Mesenchymal stem cell (in vitro differentiated cells and primary cell): ENCODE results near the gene TMEM204.

ENCODE experiments used
- DNase-seq: peaks from one replicate; pipeline ENCODE4 v3.0.0-alpha.2; 2013
- H2AFZ ChIP-seq: one replicate; pipeline ENCODE4 v1.6.1; 2013; ENCODE audit warnings: low read depth, mild to moderate bottlenecking, control low read depth, inconsistent platforms, low read length, moderate library complexity
- H2AK5ac ChIP-seq: 2 replicates; pipeline ENCODE4 v1.6.1; 2013; ENCODE audit warnings: low read length, moderate library complexity, mild to moderate bottlenecking, inconsistent platforms; ENCODE audit not compliant: severe bottlenecking
- H2BK120ac ChIP-seq: one replicate; pipeline ENCODE4 v1.6.1; 2013; ENCODE audit warnings: low read depth, mild to moderate bottlenecking, inconsistent platforms, low read length, moderate library complexity
- H2BK12ac ChIP-seq, 2 experiments: one replicate each; pipeline ENCODE4 v1.6.1; 2013; ENCODE audit warnings: inconsistent platforms in 2 of 2, low read length in 2 of 2, mild to moderate bottlenecking in 2 of 2, moderate library complexity in 2 of 2, control low read depth in 1 of 2
- H2BK15ac ChIP-seq: one replicate; pipeline ENCODE4 v1.6.1; 2013; ENCODE audit warnings: mild to moderate bottlenecking, low read depth, inconsistent platforms; ENCODE audit not compliant: poor library complexity, severe bottlenecking
- H2BK5ac ChIP-seq: 2 replicates; pipeline ENCODE4 v1.6.1; 2013; ENCODE audit warnings: low read depth, mild to moderate bottlenecking, low read length, control low read depth, inconsistent platforms; ENCODE audit not compliant: poor library complexity, severe bottlenecking
- H3K14ac ChIP-seq, 2 experiments: one replicate each; pipeline ENCODE4 v1.6.1; 2013; ENCODE audit warnings: inconsistent platforms in 2 of 2, low read length in 2 of 2, control low read depth in 1 of 2, mild to moderate bottlenecking in 1 of 2, moderate library complexity in 1 of 2
- H3K18ac ChIP-seq, 2 experiments: one replicate each; pipeline ENCODE4 v1.6.1; 2013; ENCODE audit warnings: inconsistent platforms in 2 of 2, low read length in 2 of 2, control low read depth in 1 of 2, low read depth in 1 of 2, mild to moderate bottlenecking in 1 of 2
- H3K23ac ChIP-seq, 2 experiments: one replicate each; pipeline ENCODE4 v1.6.1; 2013; ENCODE audit warnings: inconsistent platforms in 2 of 2, low read length in 2 of 2, mild to moderate bottlenecking in 2 of 2, moderate library complexity in 2 of 2, control low read depth in 1 of 2
- H3K27ac ChIP-seq: 2 replicates; pipeline ENCODE4 v1.5.1; 2013; ENCODE audit warnings: mild to moderate bottlenecking, moderate library complexity, low read length, control low read depth, inconsistent platforms; ENCODE audit not compliant: poor library complexity, severe bottlenecking
- H3K27me3 ChIP-seq, 2 experiments: 2 replicates each; pipeline versions ENCODE4 v1.6.1 to v1.7.0; 2013; ENCODE audit warnings: low read length in 2 of 2, mild to moderate bottlenecking in 2 of 2, moderate library complexity in 2 of 2, control low read depth in 1 of 2, inconsistent platforms in 1 of 2; ENCODE audit not compliant: control insufficient read depth in 1 of 2, insufficient read depth in 1 of 2
- H3K36me3 ChIP-seq, 2 experiments: 2 replicates each; pipeline versions ENCODE4 v1.6.1 to v1.7.0; 2013; ENCODE audit warnings: low read length in 2 of 2, control low read depth in 1 of 2, inconsistent platforms in 1 of 2, low read depth in 1 of 2, mild to moderate bottlenecking in 1 of 2; ENCODE audit not compliant: insufficient read depth in 2 of 2, control insufficient read depth in 1 of 2
- H3K4ac ChIP-seq, 2 experiments: one replicate each; pipeline ENCODE4 v1.6.1; 2013; ENCODE audit warnings: inconsistent platforms in 2 of 2, low read length in 2 of 2, mild to moderate bottlenecking in 2 of 2, moderate library complexity in 2 of 2, control low read depth in 1 of 2, low read depth in 1 of 2
- H3K4me1 ChIP-seq: 2 replicates; pipeline ENCODE4 v1.6.1; 2013; ENCODE audit warnings: low read depth, low read length, control low read depth; ENCODE audit not compliant: control insufficient read depth, insufficient read depth
- H3K4me2 ChIP-seq: 2 replicates; pipeline ENCODE4 v1.6.1; 2013; ENCODE audit warnings: low read length, mild to moderate bottlenecking, inconsistent platforms; ENCODE audit not compliant: poor library complexity, severe bottlenecking
- H3K4me3 ChIP-seq, 2 experiments: 2 replicates each; pipeline versions ENCODE4 v1.5.1 to v1.7.0; 2013; ENCODE audit warnings: low read length in 2 of 2, mild to moderate bottlenecking in 2 of 2, control low read depth in 1 of 2, low read depth in 1 of 2; ENCODE audit not compliant: insufficient read depth in 1 of 2
- H3K79me1 ChIP-seq: replicated peaks from 2 replicates; pipeline ENCODE4 v1.6.1; 2013; ENCODE audit warnings: mild to moderate bottlenecking, control low read depth, low read length, inconsistent platforms; ENCODE audit not compliant: poor library complexity, severe bottlenecking
- H3K9ac ChIP-seq: 2 replicates; pipeline ENCODE4 v1.7.0; 2013; ENCODE audit warnings: mild to moderate bottlenecking, low read length, moderate library complexity
- H3K9me3 ChIP-seq: 2 replicates; pipeline ENCODE4 v1.7.0; 2013; ENCODE audit warnings: mild to moderate bottlenecking, low read length; ENCODE audit not compliant: control insufficient read depth
- H4K8ac ChIP-seq: one replicate; pipeline ENCODE4 v1.6.1; 2013; ENCODE audit warnings: inconsistent platforms, mild to moderate bottlenecking, low read length, moderate library complexity
- H4K91ac ChIP-seq: one replicate; pipeline ENCODE4 v1.6.1; 2013; ENCODE audit warnings: mild to moderate bottlenecking, low read length, inconsistent platforms
- WGBS: methylation state at CpG from one replicate; pipeline ENCODE4 v1.1.7; 2013; ENCODE audit warnings: mixed read lengths; 5-methylcytosine and 5-hydroxymethylcytosine counted together

Gene TMEM204

GRCh38 chr16:1503110-1503955, 30.1 kb upstream of the TMEM204 start:
- Histone ChIP-seq H2BK15ac (no peak overlapping the region), H3K18ac (no peak overlapping the region), H3K36me3 (peaks cover 46 to 86% of the 10 kb centered on the region in 2 experiments), H3K4me2 (no peak overlapping the region), H2BK5ac (no peak overlapping the region), H4K91ac (no peak overlapping the region), H3K4ac (no peak overlapping the region), H2BK12ac (no peak overlapping the region), H4K8ac (no peak overlapping the region), H3K4me1 (no peaks in the 10 kb centered on the region), H3K14ac (no peak overlapping the region), H2AFZ (no peak overlapping the region), H3K27ac (no peak overlapping the region), H3K23ac (no peak overlapping the region), H2AK5ac (no peak overlapping the region), H3K27me3 (no peaks in the 10 kb centered on the region), H3K4me3 (no peak overlapping the region), H3K9me3 (no peaks in the 10 kb centered on the region), H3K9ac (no peak overlapping the region), H2BK120ac (no peak overlapping the region), H3K79me1 (peaks cover 31% of the 10 kb centered on the region)
- 99% methylated on average over 35 of the region's 37 CpGs for WGBS
- DNase-seq: no peak

GRCh38 chr16:1505073-1505844, 28.2 kb upstream of the TMEM204 start:
- Histone ChIP-seq H2BK12ac (no peak overlapping the region), H3K4me2 (no peak overlapping the region), H3K9me3 (no peaks in the 10 kb centered on the region), H3K18ac (no peak overlapping the region), H3K79me1 (peaks cover 24% of the 10 kb centered on the region), H3K23ac (no peak overlapping the region), H3K4me3 (no peak overlapping the region), H2BK120ac (no peak overlapping the region), H2AFZ (no peak overlapping the region), H3K4me1 (peaks cover 2% of the 10 kb centered on the region), H2BK5ac (no peak overlapping the region), H2AK5ac (no peak overlapping the region), H3K14ac (no peak overlapping the region), H4K91ac (no peak overlapping the region), H3K4ac (no peak overlapping the region), H2BK15ac (no peak overlapping the region), H3K9ac (no peak overlapping the region), H3K27me3 (no peaks in the 10 kb centered on the region), H3K36me3 (peaks cover 36 to 90% of the 10 kb centered on the region in 2 experiments), H4K8ac (no peak overlapping the region), H3K27ac (no peak overlapping the region)
- WGBS: 98% methylated on average over 37 of the region's 37 CpGs
- DNase-seq: no peak

DNA sequence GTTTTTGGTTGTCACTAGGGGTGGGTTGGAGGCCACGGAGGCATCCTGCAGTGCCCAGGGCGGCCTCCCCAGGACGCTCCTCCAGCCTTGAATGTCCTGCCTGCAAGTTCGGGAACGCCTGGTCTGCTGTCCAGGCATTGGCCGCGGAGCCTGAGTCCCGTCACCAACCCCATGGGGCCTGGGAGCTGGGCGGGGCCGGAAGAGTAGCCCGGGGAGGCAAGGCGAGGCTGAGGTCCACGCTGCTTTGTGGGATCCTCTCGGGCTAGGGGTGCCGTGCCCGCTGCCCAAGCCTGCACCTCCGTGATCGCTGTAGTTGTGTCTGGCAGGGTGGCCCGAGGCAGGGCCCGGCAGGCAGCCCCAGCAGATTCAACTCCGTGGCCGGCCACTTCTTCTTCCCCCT, 27.6 kb upstream of the TMEM204 start:
- Histone ChIP-seq H2BK120ac (no peak overlapping the region), H2BK15ac (no peak overlapping the region), H2AFZ (no peak overlapping the region), H3K18ac (no peak overlapping the region), H3K9me3 (no peaks in the 10 kb centered on the region), H2BK12ac (no peak overlapping the region), H2BK5ac (no peak overlapping the region), H3K79me1 (peaks cover 19% of the 10 kb centered on the region), H4K91ac (no peak overlapping the region), H4K8ac (no peak overlapping the region), H3K4me1 (peaks cover 2% of the 10 kb centered on the region), H3K9ac (no peak overlapping the region), H3K27me3 (no peaks in the 10 kb centered on the region), H3K4me2 (no peak overlapping the region), H3K4ac (no peak overlapping the region), H3K4me3 (no peak overlapping the region), H3K27ac (no peak overlapping the region), H3K14ac (no peak overlapping the region), H2AK5ac (no peak overlapping the region), H3K36me3 (peaks cover 39 to 90% of the 10 kb centered on the region in 2 experiments), H3K23ac (no peak overlapping the region)
- 98% methylated on average over 21 of the region's 22 CpGs for WGBS
- DNase-seq: no peak

GRCh38 chr16:1506494-1507213, 26.8 kb upstream of the TMEM204 start:
- 96% methylated on average over 37 of the region's 37 CpGs for WGBS
- H2BK15ac ChIP-seq: no peak overlapping the region

More at GRCh38 chr16:1506494-1507213, 26.8 kb upstream of the TMEM204 start:
- Histone ChIP-seq H3K27me3 (no peaks in the 10 kb centered on the region), H3K79me1 (peaks cover 15% of the 10 kb centered on the region), H3K4me1 (peaks cover 2% of the 10 kb centered on the region), H3K14ac (no peak overlapping the region), H3K4me2 (no peak overlapping the region), H2BK5ac (no peak overlapping the region), H3K23ac (no peak overlapping the region), H3K4me3 (no peak overlapping the region), H2AFZ (no peak overlapping the region), H2BK12ac (no peak overlapping the region), H3K9ac (no peak overlapping the region), H4K91ac (peak overlapping the region; percentile 11), H3K4ac (no peak overlapping the region), H3K9me3 (no peaks in the 10 kb centered on the region), H4K8ac (no peak overlapping the region), H2AK5ac (no peak overlapping the region), H3K36me3 (peaks cover 36 to 90% of the 10 kb centered on the region in 2 experiments), H3K27ac (no peak overlapping the region), H2BK120ac (no peak overlapping the region), H3K18ac (no peak overlapping the region)
- no peak for DNase-seq
